GM12878 (cell line): ENCODE measurements around the gene KDELR1. TPM values are rescaled to one million over a fixed set of nuclear protein-coding genes. Genes with fewer than 3 reads are reported as not detected.

Experiments
- ATAC-seq: fragments of 200-7000 bp; cut with Tn5 transposase; 3 replicates; pipeline ENCODE4 v1.9.1; 2020; ENCODE audit warnings: mild to moderate bottlenecking, moderate library complexity
- BruUV-seq: library from RNA; stranded (reverse); fragments of 400-500 nt; replicated peaks from 2 replicates; lab custom pipeline; 2021; lab: Mats Ljungman, UMichigan
- CTCF ChIA-PET: fragments of 300-600 bp; sonication (Branson Sonifier 250); formaldehyde crosslinking; extraction: SDS; loops from one replicate; lab custom pipeline; 2021; ENCODE audit warnings: inconsistent platforms; lab: Yijun Ruan, JAX
- POLR2A ChIA-PET: fragments of 350-600 bp; formaldehyde crosslinking; extraction: SDS; loops from one replicate; lab custom pipeline; 2021; ENCODE audit warnings: inconsistent platforms; lab: Charles Lee
- RAD21 ChIA-PET: fragments of 300-600 bp; sonication (Branson Sonifier 250); formaldehyde crosslinking; loops from one replicate; lab custom pipeline; 2023; ENCODE audit warnings: antibody characterized with exemption; ENCODE audit not compliant: unreplicated experiment; lab: Charles Lee
- SMC1A ChIA-PET: fragments of 300-600 bp; sonication (Branson Sonifier 250); formaldehyde crosslinking; loops from one replicate; lab custom pipeline; 2023; ENCODE audit not compliant: unreplicated experiment, uncharacterized antibody; lab: Charles Lee
- DNase-seq: peaks from one replicate; pipeline ENCODE4 v3.0.0-alpha.2; 2011; ENCODE audit warnings: low read depth, low spot score
- FAIRE-seq: peaks from 3 replicates; lab custom pipeline; 2011; peaks lifted over from hg19 to GRCh38; lab: Jason Lieb, UNC
- H2AFZ ChIP-seq: 2 replicates; pipeline ENCODE4 v1.6.0; 2011; ENCODE audit warnings: low read depth, low read length, control low read depth; ENCODE audit not compliant: control insufficient read depth
- H3K27ac ChIP-seq: 2 replicates; pipeline ENCODE4 v1.5.1; 2011; ENCODE audit warnings: control low read depth; ENCODE audit not compliant: control insufficient read depth, insufficient read depth
- H3K27me3 ChIP-seq, 2 experiments: replicated peaks in 1 of 2; 2 replicates each; pipeline versions ENCODE4 v1.6.0 to v1.6.1; 2011; ENCODE audit warnings: low read length in 1 of 2; ENCODE audit not compliant: control insufficient read depth in 2 of 2, insufficient read depth in 2 of 2
- H3K36me3 ChIP-seq, 2 experiments: 2 replicates each; pipeline ENCODE4 v1.5.1; 2011; ENCODE audit warnings: low read length in 1 of 2; ENCODE audit not compliant: control insufficient read depth in 2 of 2, insufficient read depth in 2 of 2
- H3K4me1 ChIP-seq: 2 replicates; pipeline ENCODE4 v1.6.1; 2011; ENCODE audit warnings: mild to moderate bottlenecking, low read length, moderate library complexity, mixed read lengths; ENCODE audit not compliant: control insufficient read depth, insufficient read depth
- H3K4me2 ChIP-seq: 2 replicates; pipeline ENCODE4 v1.6.0; 2011; ENCODE audit warnings: control low read depth; ENCODE audit not compliant: control insufficient read depth, insufficient read depth
- H3K4me3 ChIP-seq: fragments of 200-600 bp; sonication (generic); 2 replicates; pipeline ENCODE4 v1.5.1; 2016
- H3K79me2 ChIP-seq: 2 replicates; pipeline ENCODE4 v1.6.0; 2011; ENCODE audit warnings: low read length; ENCODE audit not compliant: control insufficient read depth, insufficient read depth
- H3K9ac ChIP-seq: 2 replicates; pipeline ENCODE4 v1.8.0; 2011; ENCODE audit warnings: low read length, control low read depth, mixed read lengths; ENCODE audit not compliant: control insufficient read depth, insufficient read depth
- H3K9me3 ChIP-seq: replicated peaks from 3 replicates; pipeline ENCODE4 v1.5.1; 2011; ENCODE audit warnings: mild to moderate bottlenecking, low read length; ENCODE audit not compliant: control insufficient read depth, insufficient read depth
- H4K20me1 ChIP-seq: 2 replicates; pipeline ENCODE4 v1.6.0; 2011; ENCODE audit not compliant: control insufficient read depth, insufficient read depth
- CBX5 ChIP-seq: sonication (generic); IDR thresholded peaks from 2 replicates; pipeline ENCODE4 v1.6.1; 2016; ENCODE audit warnings: low read depth, moderate library complexity, mild to moderate bottlenecking, inconsistent platforms
- EP300 ChIP-seq, 2 experiments: fragments of 150-350 bp in 1 of 2; IDR thresholded peaks; 2 replicates each; pipeline ENCODE4 v1.6.1; 2011 to 2012; ENCODE audit warnings: low read depth in 2 of 2, low read length in 2 of 2, borderline replicate concordance in 1 of 2, improper control_type of control experiment in 1 of 2, inconsistent platforms in 1 of 2; ENCODE audit not compliant: control insufficient read depth in 1 of 2
- FOXK2 ChIP-seq: fragments of 450-650 bp; IDR thresholded peaks from 2 replicates; pipeline ENCODE4 v1.6.1; 2017; ENCODE audit warnings: mild to moderate bottlenecking, moderate library complexity
- GABPA ChIP-seq: IDR thresholded peaks from 2 replicates; pipeline ENCODE4 v1.6.1; 2014; ENCODE audit warnings: antibody characterized with exemption, low read depth, mild to moderate bottlenecking, inconsistent platforms
- HCFC1 ChIP-seq: fragments of 150-350 bp; IDR thresholded peaks from 2 replicates; pipeline ENCODE4 v1.6.1; 2014; ENCODE audit warnings: low read length
- JUND ChIP-seq: IDR thresholded peaks from 2 replicates; pipeline ENCODE4 v1.6.1; 2012; ENCODE audit warnings: low read depth, mild to moderate bottlenecking, low read length, improper control_type of control experiment, moderate library complexity
- MEF2B ChIP-seq: fragments of 450-650 bp; IDR thresholded peaks from 2 replicates; pipeline ENCODE4 v1.6.1; 2018; ENCODE audit warnings: mild to moderate bottlenecking, moderate library complexity; ENCODE audit not compliant: partially characterized antibody, poor library complexity, severe bottlenecking
- PAX5 ChIP-seq: IDR thresholded peaks from 2 replicates; pipeline ENCODE4 v1.6.1; 2011; ENCODE audit warnings: low read depth, low read length, borderline replicate concordance
- POU2F2 ChIP-seq: IDR thresholded peaks from 3 replicates; pipeline ENCODE4 v1.6.1; 2011; ENCODE audit warnings: low read depth, mild to moderate bottlenecking, low read length, borderline replicate concordance
- RAD21 ChIP-seq: IDR thresholded peaks from 2 replicates; pipeline ENCODE4 v1.6.1; 2011; ENCODE audit warnings: mild to moderate bottlenecking, low read depth, low read length, moderate library complexity; ENCODE audit not compliant: insufficient read depth
- ZNF207 ChIP-seq: fragments of 450-650 bp; IDR thresholded peaks from 2 replicates; pipeline ENCODE4 v1.6.1; 2014; ENCODE audit warnings: antibody characterized with exemption, mild to moderate bottlenecking, borderline replicate concordance
- ZNF687 ChIP-seq: fragments of 450-650 bp; IDR thresholded peaks from 2 replicates; pipeline ENCODE4 v1.6.1; 2017; ENCODE audit warnings: mild to moderate bottlenecking, moderate library complexity
- WGBS: methylation state at CpG from one replicate; pipeline ENCODE4 v1.1.6; 2016; ENCODE audit warnings: low lambda C conversion rate; ENCODE audit not compliant: insufficient replicate concordance, insufficient coverage; ENCODE audit errors: missing lambda C conversion rate; 5-methylcytosine and 5-hydroxymethylcytosine counted together
- in situ Hi-C: fragments of 300-500 bp; cut with MboI; formaldehyde crosslinking; loops from 9 replicates; pipeline ENCODE4 v1.14.3; 2018; ENCODE audit warnings: mixed read lengths
- intact Hi-C: fragments of 100-400 bp; cut with micrococcal nuclease; formaldehyde crosslinking; loops from one replicate; pipeline ENCODE4 v1.14.2; 2022; ENCODE audit not compliant: unreplicated experiment
- polyA plus RNA-seq, 11 experiments: library from polyadenylated mRNA; depleted of rRNA in 4 of 11; unstranded in 6 of 11; stranded (reverse) in 5 of 11; fragments of >200 nt; fragmentation: Nextera tagmentation in 4 of 11; fragmentation: Illumina TruSeq in 1 of 11; extraction: Ambion mirVana in 4 of 11; extraction: Trizol in 1 of 11; gene quantifications; 1 replicate in 1 of 11; 2 replicates in 10 of 11; pipeline versions ENCODE4 v1.2.1 to v1.2.3, GENCODE V29; 2011 to 2016; ENCODE audit warnings: inconsistent platforms in 2 of 11, missing spikeins in 2 of 11, low read depth in 1 of 11
- total RNA-seq, 4 experiments: library from RNA; depleted of rRNA in 3 of 4; stranded (reverse); fragments of >200 nt in 3 of 4; fragmentation: Illumina TruSeq in 1 of 4; extraction: Trizol in 1 of 4; gene quantifications; 2 replicates each; pipeline versions ENCODE4 v1.2.1 to v1.2.3, GENCODE V29; 2013 to 2021
- TF ChIP-seq, protein P1 (sequence below): fragments of 450-650 bp; IDR thresholded peaks from 2 replicates; pipeline ENCODE4 v1.6.1; 2016; ENCODE audit warnings: mild to moderate bottlenecking, moderate library complexity, borderline replicate concordance
- TF ChIP-seq, protein P2 (sequence below): IDR thresholded peaks from 2 replicates; pipeline ENCODE4 v1.6.1; 2012; ENCODE audit warnings: low read depth, low read length, improper control_type of control experiment

KDELR1 gene
- total and polyA plus RNA-seq, 10 of the 15 experiments (the other 5 are each of a cell fraction or from before 2014, with no cell fraction given) = 2.3 to 71.0 (median 45.2) TPM

GRCh38 chr19:48417421-48417820 is 26.1 kb upstream of the KDELR1 start:
- POLR2A ChIA-PET = interaction anchor here (0.8 kb wide), 1 partner anchor 16 kb away, joined by 3 read pairs; no protein-coding TSS in a partner anchor
- TF ChIP-seq ZNF207 (no peak), EP300 (IDR thresholded peaks at IDR 0.05; ENCODE audit: borderline replicate concordance in 1 of 2, control insufficient read depth in 1 of 2, low read depth in 2 of 2, low read length in 2 of 2) (no peak), GABPA (no peak), HCFC1 (no peak), ZNF687 (no peak), CBX5 (no peak), PAX5 (no peak), POU2F2 (no peak), JUND (no peak), MEF2B (no peak), RAD21 (no peak), FOXK2 (no peak)
- TF ChIP-seq, protein P1, sequence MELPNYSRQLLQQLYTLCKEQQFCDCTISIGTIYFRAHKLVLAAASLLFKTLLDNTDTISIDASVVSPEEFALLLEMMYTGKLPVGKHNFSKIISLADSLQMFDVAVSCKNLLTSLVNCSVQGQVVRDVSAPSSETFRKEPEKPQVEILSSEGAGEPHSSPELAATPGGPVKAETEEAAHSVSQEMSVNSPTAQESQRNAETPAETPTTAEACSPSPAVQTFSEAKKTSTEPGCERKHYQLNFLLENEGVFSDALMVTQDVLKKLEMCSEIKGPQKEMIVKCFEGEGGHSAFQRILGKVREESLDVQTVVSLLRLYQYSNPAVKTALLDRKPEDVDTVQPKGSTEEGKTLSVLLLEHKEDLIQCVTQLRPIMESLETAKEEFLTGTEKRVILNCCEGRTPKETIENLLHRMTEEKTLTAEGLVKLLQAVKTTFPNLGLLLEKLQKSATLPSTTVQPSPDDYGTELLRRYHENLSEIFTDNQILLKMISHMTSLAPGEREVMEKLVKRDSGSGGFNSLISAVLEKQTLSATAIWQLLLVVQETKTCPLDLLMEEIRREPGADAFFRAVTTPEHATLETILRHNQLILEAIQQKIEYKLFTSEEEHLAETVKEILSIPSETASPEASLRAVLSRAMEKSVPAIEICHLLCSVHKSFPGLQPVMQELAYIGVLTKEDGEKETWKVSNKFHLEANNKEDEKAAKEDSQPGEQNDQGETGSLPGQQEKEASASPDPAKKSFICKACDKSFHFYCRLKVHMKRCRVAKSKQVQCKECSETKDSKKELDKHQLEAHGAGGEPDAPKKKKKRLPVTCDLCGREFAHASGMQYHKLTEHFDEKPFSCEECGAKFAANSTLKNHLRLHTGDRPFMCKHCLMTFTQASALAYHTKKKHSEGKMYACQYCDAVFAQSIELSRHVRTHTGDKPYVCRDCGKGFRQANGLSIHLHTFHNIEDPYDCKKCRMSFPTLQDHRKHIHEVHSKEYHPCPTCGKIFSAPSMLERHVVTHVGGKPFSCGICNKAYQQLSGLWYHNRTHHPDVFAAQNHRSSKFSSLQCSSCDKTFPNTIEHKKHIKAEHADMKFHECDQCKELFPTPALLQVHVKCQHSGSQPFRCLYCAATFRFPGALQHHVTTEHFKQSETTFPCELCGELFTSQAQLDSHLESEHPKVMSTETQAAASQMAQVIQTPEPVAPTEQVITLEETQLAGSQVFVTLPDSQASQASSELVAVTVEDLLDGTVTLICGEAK = no peak
- TF ChIP-seq, protein P2, sequence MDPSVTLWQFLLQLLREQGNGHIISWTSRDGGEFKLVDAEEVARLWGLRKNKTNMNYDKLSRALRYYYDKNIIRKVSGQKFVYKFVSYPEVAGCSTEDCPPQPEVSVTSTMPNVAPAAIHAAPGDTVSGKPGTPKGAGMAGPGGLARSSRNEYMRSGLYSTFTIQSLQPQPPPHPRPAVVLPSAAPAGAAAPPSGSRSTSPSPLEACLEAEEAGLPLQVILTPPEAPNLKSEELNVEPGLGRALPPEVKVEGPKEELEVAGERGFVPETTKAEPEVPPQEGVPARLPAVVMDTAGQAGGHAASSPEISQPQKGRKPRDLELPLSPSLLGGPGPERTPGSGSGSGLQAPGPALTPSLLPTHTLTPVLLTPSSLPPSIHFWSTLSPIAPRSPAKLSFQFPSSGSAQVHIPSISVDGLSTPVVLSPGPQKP = no peak

More at GRCh38 chr19:48417421-48417820, 26.1 kb upstream of the KDELR1 start:
- intact Hi-C loops (no loop called here), in situ Hi-C loops (no loop called here)
- Histone ChIP-seq H3K9me3 (no peaks in the 10 kb centered on the region), H2AFZ (no peak overlapping the region), H3K4me3 (no peak overlapping the region), H4K20me1 (no peaks in the 10 kb centered on the region), H3K4me1 (peaks cover 8% of the 10 kb centered on the region), H3K27me3 (no peaks in the 10 kb centered on the region; a peak in 1 of 4 replicates), H3K4me2 (no peak overlapping the region), H3K27ac (no peak overlapping the region), H3K79me2 (no peaks in the 10 kb centered on the region), H3K36me3 (no peaks in the 10 kb centered on the region), H3K9ac (no peak overlapping the region)
- ATAC-seq (no peak), DNase-seq (no peak), FAIRE-seq (no peak)
- ChIA-PET CTCF (interaction anchor here (0.9 to 1.2 kb wide), 2 partner anchors 10 to 26 kb away, joined by 3 to 5 read pairs; partner anchors contain the start of gene KDELR1), RAD21 (interaction anchor here (1.0 kb wide), 1 partner anchor 26 kb away, joined by 3 read pairs; no protein-coding TSS in a partner anchor), SMC1A (interaction anchor here (1.7 kb wide), 1 partner anchor 26 kb away, joined by 5 read pairs; the partner anchor contains the start of gene KDELR1)
- WGBS = 69% methylated on average over 7 of the region's 7 CpGs
- no TSS peak for BruUV-seq
